Thyroid gland (tissue), 4 donors: Measurements from ENCODE around the gene LDAH. TPM values are rescaled to one million over a fixed set of nuclear protein-coding genes. Genes with fewer than 3 reads are reported as not detected.

Source experiments
- DNase-seq, 2 donors: peaks; one replicate each; pipeline ENCODE4 v3.0.0-alpha.2; 2019
- H3K27ac ChIP-seq, 3 donors: fragments of 200-600 bp; sonication (generic); 1 replicate in 2 of 3; 2 replicates in 1 of 3; pipeline ENCODE4 v1.5.1; 2016 to 2019; ENCODE audit warnings: mild to moderate bottlenecking in 1 of 3, moderate library complexity in 1 of 3
- H3K27me3 ChIP-seq: fragments of 200-600 bp; sonication (generic); one replicate; pipeline ENCODE4 v1.5.1; 2019
- H3K36me3 ChIP-seq, 2 donors: fragments of 200-600 bp; sonication (generic); one replicate each; pipeline ENCODE4 v1.5.1; 2016 to 2019
- H3K4me1 ChIP-seq, 2 donors: fragments of 200-600 bp; sonication (generic); one replicate each; pipeline ENCODE4 v1.5.1; 2017 to 2019
- H3K4me3 ChIP-seq, 3 donors: fragments of 200-600 bp; sonication (generic); replicated peaks in 1 of 3; 1 replicate in 2 of 3; 2 replicates in 1 of 3; pipeline ENCODE4 v1.5.1; 2016; ENCODE audit warnings: mild to moderate bottlenecking in 1 of 3
- H3K9me3 ChIP-seq: fragments of 200-600 bp; sonication (generic); one replicate; pipeline ENCODE4 v1.5.1; 2017
- CTCF ChIP-seq, 6 experiments: fragments of 200-600 bp in 3 of 6; fragments of 450-650 bp in 3 of 6; sonication (generic) in 3 of 6; IDR thresholded peaks; one replicate each; pipeline ENCODE4 v1.5.1; 2016 to 2019; ENCODE audit warnings: antibody characterized with exemption in 6 of 6, mild to moderate bottlenecking in 2 of 6, inconsistent platforms in 1 of 6, moderate library complexity in 1 of 6
- POLR2A ChIP-seq, 2 donors: fragments of 450-650 bp; IDR thresholded peaks; one replicate each; pipeline ENCODE4 v1.6.1; 2017; ENCODE audit warnings: antibody characterized with exemption in 2 of 2, mild to moderate bottlenecking in 2 of 2, moderate library complexity in 1 of 2
- WGBS, 2 donors: methylation state at CpG; one replicate each; pipeline ENCODE4 v1.1.5; 2017; 5-methylcytosine and 5-hydroxymethylcytosine counted together
- intact Hi-C: fragments of 100-400 bp; cut with DNase I; formaldehyde crosslinking; loops from one replicate; pipeline ENCODE4 v1.15.1; 2023
- total RNA-seq, 4 donors: library from RNA; depleted of rRNA; stranded (reverse); fragments of >200 nt; gene quantifications; one replicate each; pipeline ENCODE4 v1.2.3, GENCODE V29; 2016

The LDAH gene
- total RNA-seq, 4 donors from 2014 or later, result 11.6 to 17.2 (median 16.2) TPM

DNA sequence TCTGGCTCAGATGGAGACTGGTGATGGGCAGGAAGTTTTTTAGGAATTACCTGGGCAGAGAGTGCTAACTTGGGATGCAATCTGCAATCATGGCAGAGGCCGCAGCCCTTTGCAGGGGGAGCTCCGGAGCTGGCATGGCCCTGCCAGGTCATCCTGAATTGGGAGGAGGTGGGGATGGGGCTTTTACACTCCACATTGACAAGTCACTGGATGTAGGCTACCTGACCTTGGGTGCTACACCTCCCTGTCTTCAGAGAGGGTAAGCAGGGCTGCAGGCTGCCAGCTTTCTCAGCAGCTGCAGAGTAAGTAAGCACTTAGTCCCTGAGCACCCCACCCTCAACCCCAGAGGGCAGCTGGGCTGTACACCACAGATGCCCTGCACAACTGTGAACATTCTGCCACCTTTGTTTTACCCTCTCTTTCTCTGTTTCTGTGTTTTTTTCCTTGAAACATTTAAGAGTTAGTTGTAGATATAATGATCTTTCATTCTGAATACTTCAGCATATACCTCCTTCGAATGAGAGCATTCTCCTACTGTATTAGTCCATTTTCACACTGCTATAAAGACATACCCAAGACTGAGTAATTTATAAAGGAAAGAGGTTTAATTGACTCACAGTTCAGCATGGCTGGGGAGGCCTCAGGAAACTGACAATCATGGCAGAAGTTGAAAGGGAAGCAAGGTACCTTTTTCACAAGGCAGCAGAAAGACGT lies 165.2 kb downstream of the LDAH start:
- intact Hi-C loops, result no loop called here
- DNase-seq, result no peak

GRCh38 chr2:20656561-20656960 lies 166.3 kb downstream of the LDAH start:
- WGBS, 2 donors, result 79 to 85% methylated on average over 7 of the region's 7 CpGs
- no peak for TF ChIP-seq CTCF (IDR thresholded peaks at IDR 0.05)
- TF ChIP-seq POLR2A (IDR thresholded peaks at IDR 0.05), result no peak
- intact Hi-C loops, result no loop called here
- H3K27me3 ChIP-seq, result no peaks in the 10 kb centered on the region
- H3K4me3 ChIP-seq, result no peak overlapping the region
- no peaks in the 10 kb centered on the region for H3K9me3 ChIP-seq
- peaks cover 2 to 3% of the 10 kb centered on the region in 2 donors for H3K4me1 ChIP-seq
- no peaks in the 10 kb centered on the region for H3K36me3 ChIP-seq
- no peak for DNase-seq
- H3K27ac ChIP-seq, result no peak overlapping the region

More for the DNA sequence above, 165.2 kb downstream of the LDAH start:
- H3K36me3 ChIP-seq, result no peaks in the 10 kb centered on the region
- WGBS, 2 donors, result 78 to 86% methylated on average over 4 of the region's 4 CpGs
- TF ChIP-seq CTCF (IDR thresholded peaks at IDR 0.05) (no peak), POLR2A (IDR thresholded peaks at IDR 0.05) (no peak)
- no peaks in the 10 kb centered on the region for H3K9me3 ChIP-seq
- H3K27me3 ChIP-seq, result no peaks in the 10 kb centered on the region
- no peak overlapping the region for H3K4me3 ChIP-seq
- H3K4me1 ChIP-seq, result no peaks in the 10 kb centered on the region
- no peak overlapping the region for H3K27ac ChIP-seq

DNA sequence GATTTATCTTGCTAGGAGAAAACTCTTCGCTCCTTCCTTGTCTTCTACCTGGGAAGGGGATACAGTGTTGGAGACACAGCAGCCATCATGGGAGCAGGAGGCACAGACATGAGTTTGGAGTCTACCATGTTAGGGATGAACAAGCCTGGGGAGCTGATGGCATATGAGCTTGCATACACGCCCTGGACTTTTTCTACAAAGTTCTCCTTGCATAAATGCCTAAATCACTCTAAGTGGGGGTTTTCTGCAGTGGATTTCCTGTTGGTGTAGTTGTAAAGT lies 168.4 kb downstream of the LDAH start:
- DNase-seq, result no peak

GRCh38 chr2:20653695-20654534 lies 169.0 kb downstream of the LDAH start:
- Histone ChIP-seq H3K27ac (no peak overlapping the region), H3K9me3 (no peaks in the 10 kb centered on the region), H3K27me3 (no peaks in the 10 kb centered on the region), H3K4me1 (peaks cover 19 to 21% of the 10 kb centered on the region in 2 donors), H3K36me3 (no peaks in the 10 kb centered on the region), H3K4me3 (no peak overlapping the region)
- 90 to 97% methylated on average over 5 to 7 of the region's 7 CpGs for WGBS, 2 donors
- no peak for TF ChIP-seq POLR2A (IDR thresholded peaks at IDR 0.05)
- no peak for TF ChIP-seq CTCF (IDR thresholded peaks at IDR 0.05)
- intact Hi-C loops, result no loop called here
- no peak for DNase-seq

More for the DNA sequence above, 168.4 kb downstream of the LDAH start:
- 90 to 92% methylated on average over 2 of the region's 2 CpGs for WGBS, 2 donors
- Histone ChIP-seq H3K27me3 (no peaks in the 10 kb centered on the region), H3K9me3 (no peaks in the 10 kb centered on the region), H3K36me3 (no peaks in the 10 kb centered on the region), H3K27ac (no peak overlapping the region), H3K4me3 (no peak overlapping the region), H3K4me1 (peaks cover 14 to 15% of the 10 kb centered on the region in 2 donors)
- intact Hi-C loops, result no loop called here
- TF ChIP-seq CTCF (IDR thresholded peaks at IDR 0.05) (no peak), POLR2A (IDR thresholded peaks at IDR 0.05) (no peak)
